HFFc6 (cell line): ENCODE measurements around the gene ABI3BP. TPM values are rescaled to one million over a fixed set of nuclear protein-coding genes. Genes with fewer than 3 reads are reported as not detected.

Source experiments
- DNase-seq: peaks from one replicate; pipeline ENCODE4 v3.0.0-alpha.2; 2018
- H3K27ac Mint-ChIP-seq: 2 replicates; pipeline ENCODE4 v1.8.0; 2020; ENCODE audit warnings: mild to moderate bottlenecking, mixed read lengths
- H3K27me3 Mint-ChIP-seq: 2 replicates; pipeline ENCODE4 v1.8.0; 2021; ENCODE audit warnings: mild to moderate bottlenecking, moderate library complexity, mixed read lengths; ENCODE audit not compliant: insufficient read depth
- H3K36me3 Mint-ChIP-seq: 2 replicates; pipeline ENCODE4 v1.8.0; 2021; ENCODE audit warnings: low read depth, mixed read lengths
- H3K4me1 Mint-ChIP-seq: 2 replicates; pipeline ENCODE4 v1.8.0; 2020; ENCODE audit warnings: low read depth, mixed read lengths
- H3K4me3 Mint-ChIP-seq: 2 replicates; pipeline ENCODE4 v1.8.0; 2020; ENCODE audit warnings: mild to moderate bottlenecking, moderate library complexity, mixed read lengths
- H3K9me3 Mint-ChIP-seq: 2 replicates; pipeline ENCODE4 v1.8.0; 2020; ENCODE audit warnings: mild to moderate bottlenecking, mixed read lengths
- CTCF ChIP-seq: fragments of 200-600 bp; sonication (generic); IDR thresholded peaks from 2 replicates; pipeline ENCODE4 v1.5.0; 2021; ENCODE audit warnings: antibody characterized with exemption, mild to moderate bottlenecking
- total RNA-seq, 6 experiments: library from RNA; stranded (reverse); fragmentation: NEBNext Ultra II Directional; extraction: Animal tissue kit (Norgen Biotek cat#: 25700); gene quantifications; 2 replicates in 1 of 6; 3 replicates in 5 of 6; pipeline ENCODE4 v1.2.3, GENCODE V29; 2021

The ABI3BP gene
- total RNA-seq, 6 experiments from 2014 or later, result 12.4 to 27.8 (median 24.6) TPM

GRCh38 chr3:100759950-100760349, 233.3 kb downstream of the ABI3BP start:
- H3K4me1 Mint-ChIP-seq, result peaks cover 15% of the 10 kb centered on the region; the same call in 1 of the 2 replicates
- H3K9me3 Mint-ChIP-seq, result no peaks in the 10 kb centered on the region
- no peaks in the 10 kb centered on the region for H3K36me3 Mint-ChIP-seq
- no peak for TF ChIP-seq CTCF
- no peak for DNase-seq
- H3K4me3 Mint-ChIP-seq, result peak overlapping the region; percentile 20; the same call in 1 of the 2 replicates
- no peaks in the 10 kb centered on the region for H3K27me3 Mint-ChIP-seq
- H3K27ac Mint-ChIP-seq, result no peak overlapping the region; the same call in 1 of the 2 replicates

DNA sequence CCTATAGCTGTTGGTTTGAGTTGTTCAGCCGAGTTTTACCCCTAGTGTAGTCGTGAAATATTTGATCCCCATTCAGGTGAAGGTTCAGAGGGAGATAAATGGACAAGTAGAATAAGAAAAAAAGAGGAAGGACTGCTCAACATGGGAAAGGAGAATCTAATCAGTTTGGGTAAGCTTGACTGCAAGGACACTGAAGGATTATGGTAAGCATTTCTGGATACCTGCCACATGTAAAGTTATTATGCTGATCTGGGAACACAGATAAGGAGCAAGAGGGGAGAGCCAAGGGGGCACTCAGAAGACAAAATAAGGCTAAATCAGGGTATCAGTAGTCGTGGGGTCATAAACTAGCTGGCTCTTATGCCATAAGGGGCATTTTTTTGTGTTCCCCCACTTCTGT, 234.1 kb downstream of the ABI3BP start:
- Mint-ChIP-seq H3K4me3 (no peak overlapping the region), H3K9me3 (no peaks in the 10 kb centered on the region), H3K36me3 (no peaks in the 10 kb centered on the region), H3K27me3 (no peaks in the 10 kb centered on the region), H3K27ac (no peak overlapping the region), H3K4me1 (peaks cover 15% of the 10 kb centered on the region; the same call in 1 of the 2 replicates)
- TF ChIP-seq CTCF, result no peak
- no peak for DNase-seq

GRCh38 chr3:100756441-100756840, 236.8 kb downstream of the ABI3BP start:
- Mint-ChIP-seq H3K4me1 (peaks cover 15% of the 10 kb centered on the region; the same call in 1 of the 2 replicates), H3K36me3 (peaks cover 7% of the 10 kb centered on the region), H3K9me3 (no peaks in the 10 kb centered on the region), H3K4me3 (no peak overlapping the region), H3K27me3 (no peaks in the 10 kb centered on the region), H3K27ac (no peak overlapping the region)
- no peak for DNase-seq
- no peak for TF ChIP-seq CTCF

GRCh38 chr3:100754563-100755334, 238.5 kb downstream of the ABI3BP start:
- Mint-ChIP-seq H3K4me3 (no peak overlapping the region), H3K27ac (no peak overlapping the region), H3K4me1 (peaks cover 9% of the 10 kb centered on the region; the same call in 1 of the 2 replicates), H3K27me3 (no peaks in the 10 kb centered on the region), H3K36me3 (peaks cover 13% of the 10 kb centered on the region), H3K9me3 (no peaks in the 10 kb centered on the region)
- no peak for TF ChIP-seq CTCF
- DNase-seq, result no peak

- Mint-ChIP-seq H3K4me3 (no peak overlapping the region), H3K4me1 (no peaks in the 10 kb centered on the region), H3K9me3 (no peaks in the 10 kb centered on the region), H3K36me3 (peaks cover 17% of the 10 kb centered on the region), H3K27ac (no peak overlapping the region), H3K27me3 (no peaks in the 10 kb centered on the region)
- no peak for DNase-seq
- TF ChIP-seq CTCF, result no peak
Observed at GRCh38 chr3:100753846-100754245, 239.4 kb downstream of the ABI3BP start.
